Esophagus squamous epithelium (tissue), 5 donors: ENCODE measurements around the gene MYO3B. TPM values are rescaled to one million over a fixed set of nuclear protein-coding genes. Genes with fewer than 3 reads are reported as not detected.
"Not testable (repeated sequence)": the region's sequence is repeated elsewhere in the genome, so short reads cannot be mapped to it uniquely, and the experiment has no call there.

ENCODE experiments used
- DNase-seq: peaks from one replicate; lab custom pipeline; 2025; lab: John Stamatoyannopoulos, UW
- H3K27ac ChIP-seq, 4 donors: fragments of 200-600 bp; sonication (generic); one replicate each; pipeline ENCODE4 v1.5.1; 2016 to 2019; ENCODE audit warnings: mild to moderate bottlenecking in 1 of 4
- H3K27me3 ChIP-seq, 4 donors: fragments of 200-600 bp; sonication (generic); 1 replicate in 3 of 4; 2 replicates in 1 of 4; pipeline versions ENCODE4 v1.5.1 to v1.6.0; 2017 to 2021; ENCODE audit warnings: antibody characterized with exemption in 1 of 4
- H3K36me3 ChIP-seq, 3 donors: fragments of 200-600 bp; sonication (generic); one replicate each; pipeline ENCODE4 v1.5.1; 2016 to 2019
- H3K4me1 ChIP-seq, 3 donors: fragments of 200-600 bp; sonication (generic); one replicate each; pipeline ENCODE4 v1.5.1; 2017 to 2019
- H3K4me3 ChIP-seq, 4 donors: fragments of 200-600 bp; sonication (generic); 1 replicate in 3 of 4; 2 replicates in 1 of 4; pipeline ENCODE4 v1.5.1; 2016 to 2019; ENCODE audit warnings: mild to moderate bottlenecking in 2 of 4, moderate library complexity in 1 of 4
- H3K9me3 ChIP-seq, 3 donors: fragments of 200-600 bp; sonication (generic); one replicate each; pipeline ENCODE4 v1.5.1; 2016 to 2019
- POLR2A ChIP-seq, 4 donors: fragments of 450-650 bp; IDR thresholded peaks; one replicate each; pipeline ENCODE4 v1.6.1; 2017; ENCODE audit warnings: antibody characterized with exemption in 4 of 4, mild to moderate bottlenecking in 4 of 4, moderate library complexity in 3 of 4
- WGBS, 2 donors: methylation state at CpG; one replicate each; pipeline ENCODE4 v1.1.5; 2018; 5-methylcytosine and 5-hydroxymethylcytosine counted together
- intact Hi-C: fragments of 100-400 bp; cut with DNase I; formaldehyde crosslinking; loops from one replicate; pipeline ENCODE4 v1.15.0; 2022
- total RNA-seq, 4 donors: library from RNA; depleted of rRNA; stranded (reverse); fragments of >200 nt; gene quantifications; one replicate each; pipeline ENCODE4 v1.1.0, GENCODE V29; 2016
- TF ChIP-seq, protein P1 (sequence below), 6 experiments: fragments of 450-650 bp in 4 of 6; fragments of 200-600 bp in 2 of 6; sonication (generic) in 2 of 6; IDR thresholded peaks; one replicate each; pipeline ENCODE4 v1.5.1; 2016 to 2019; ENCODE audit warnings: antibody characterized with exemption in 6 of 6, mild to moderate bottlenecking in 4 of 6, moderate library complexity in 4 of 6
- donor health status: DM: yes; HTN: yes; CAD: no.

The MYO3B gene
- total RNA-seq, 4 donors from 2014 or later = 0.15 to 0.38 (median 0.18) TPM

DNA sequence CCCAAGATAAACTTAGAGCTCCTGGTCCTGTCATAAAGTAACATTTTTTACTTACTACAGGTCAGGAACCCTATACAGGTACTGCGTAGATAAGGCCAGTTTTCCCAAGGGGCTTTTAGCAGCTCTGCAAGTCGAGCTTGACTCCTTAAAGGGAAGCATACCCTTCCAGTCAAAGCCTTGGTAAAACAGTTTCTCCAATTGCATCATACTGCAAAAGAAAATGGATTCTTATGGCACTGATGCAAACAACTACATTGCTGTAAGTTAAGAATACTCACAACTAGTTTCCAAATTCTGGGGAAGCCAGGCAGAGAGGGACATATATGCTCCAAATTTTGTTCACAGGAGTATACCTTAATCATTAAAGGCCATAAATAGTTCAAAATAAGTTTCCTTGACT is 31.0 kb downstream of the MYO3B start:
- intact Hi-C loops = no loop called here
- Histone ChIP-seq H3K27me3 (no peaks in the 10 kb centered on the region), H3K4me3 (no peak overlapping the region), H3K4me1 (peaks cover 0 to 7% (median 0%) of the 10 kb centered on the region in 3 donors), H3K36me3 (no peaks in the 10 kb centered on the region), H3K9me3 (no peaks in the 10 kb centered on the region), H3K27ac (no peak overlapping the region)
- no peak for TF ChIP-seq POLR2A (IDR thresholded peaks at IDR 0.05)
- 57 to 90% methylated on average over 2 of the region's 2 CpGs for WGBS, 2 donors
- no peak for DNase-seq

DNA sequence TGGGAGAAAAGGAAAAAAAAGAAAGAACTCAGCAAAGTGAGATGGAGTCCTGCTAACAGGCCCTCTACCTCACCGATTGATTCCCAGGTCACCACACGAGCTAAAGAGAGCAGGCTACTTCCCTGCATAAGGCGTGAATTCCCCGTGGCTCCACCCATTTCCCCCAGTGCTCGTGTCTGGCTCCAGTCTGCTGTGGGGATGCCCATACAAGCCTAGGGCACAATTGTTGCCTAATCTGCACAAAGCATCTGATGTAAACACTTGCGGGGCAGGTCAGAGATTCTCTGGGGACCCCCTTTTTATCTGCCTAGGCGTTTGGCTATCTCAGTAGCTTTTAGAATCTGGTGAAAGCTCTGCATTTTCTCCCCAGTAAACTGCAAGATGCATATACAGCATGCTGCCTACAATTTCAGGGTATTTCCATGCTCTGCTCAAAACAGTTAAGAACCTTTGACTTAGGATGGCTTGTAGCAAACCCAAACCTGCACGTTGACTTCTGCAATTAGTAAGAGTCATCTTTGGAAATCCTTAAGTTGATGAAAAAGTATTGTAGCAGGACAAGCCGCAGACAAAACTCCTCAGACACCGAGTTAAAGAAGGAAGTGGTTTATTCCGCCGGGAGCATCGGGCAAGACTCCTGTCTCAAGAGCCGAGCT is 34.8 kb downstream of the MYO3B start:
- H3K27ac ChIP-seq = no peak overlapping the region
- intact Hi-C loops = no loop called here
- peaks cover 0 to 7% (median 0%) of the 10 kb centered on the region in 3 donors for H3K4me1 ChIP-seq
- no peak for DNase-seq
- no peaks in the 10 kb centered on the region for H3K36me3 ChIP-seq
- H3K9me3 ChIP-seq = no peaks in the 10 kb centered on the region
- H3K4me3 ChIP-seq = no peak overlapping the region
- TF ChIP-seq POLR2A (IDR thresholded peaks at IDR 0.05) = no peak
- TF ChIP-seq, protein P1, sequence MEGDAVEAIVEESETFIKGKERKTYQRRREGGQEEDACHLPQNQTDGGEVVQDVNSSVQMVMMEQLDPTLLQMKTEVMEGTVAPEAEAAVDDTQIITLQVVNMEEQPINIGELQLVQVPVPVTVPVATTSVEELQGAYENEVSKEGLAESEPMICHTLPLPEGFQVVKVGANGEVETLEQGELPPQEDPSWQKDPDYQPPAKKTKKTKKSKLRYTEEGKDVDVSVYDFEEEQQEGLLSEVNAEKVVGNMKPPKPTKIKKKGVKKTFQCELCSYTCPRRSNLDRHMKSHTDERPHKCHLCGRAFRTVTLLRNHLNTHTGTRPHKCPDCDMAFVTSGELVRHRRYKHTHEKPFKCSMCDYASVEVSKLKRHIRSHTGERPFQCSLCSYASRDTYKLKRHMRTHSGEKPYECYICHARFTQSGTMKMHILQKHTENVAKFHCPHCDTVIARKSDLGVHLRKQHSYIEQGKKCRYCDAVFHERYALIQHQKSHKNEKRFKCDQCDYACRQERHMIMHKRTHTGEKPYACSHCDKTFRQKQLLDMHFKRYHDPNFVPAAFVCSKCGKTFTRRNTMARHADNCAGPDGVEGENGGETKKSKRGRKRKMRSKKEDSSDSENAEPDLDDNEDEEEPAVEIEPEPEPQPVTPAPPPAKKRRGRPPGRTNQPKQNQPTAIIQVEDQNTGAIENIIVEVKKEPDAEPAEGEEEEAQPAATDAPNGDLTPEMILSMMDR (IDR thresholded peaks at IDR 0.05) = no peak
- no peaks in the 10 kb centered on the region for H3K27me3 ChIP-seq
- WGBS, 2 donors = 46 to 52% methylated on average over 14 of the region's 14 CpGs

DNA sequence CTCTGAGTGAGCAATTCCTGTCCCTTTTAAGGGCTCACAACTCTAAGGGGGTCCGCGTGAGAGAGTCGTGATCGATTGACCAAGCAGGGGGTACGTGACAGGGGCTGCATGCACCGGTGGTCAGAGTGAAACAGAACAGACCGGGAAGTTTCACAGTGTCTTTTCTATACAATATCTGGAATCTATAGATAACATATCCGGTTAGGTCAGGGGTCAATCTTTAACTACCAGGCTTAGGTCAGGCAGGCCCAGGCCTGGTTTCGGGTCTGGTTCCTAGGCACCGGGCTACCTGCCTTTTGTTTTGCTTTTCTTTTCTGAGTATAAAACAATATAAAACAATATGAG is 35.3 kb downstream of the MYO3B start:
- WGBS, 2 donors = 68 to 69% methylated on average over 10 of the region's 10 CpGs
- H3K4me3 ChIP-seq, H3K9me3 ChIP-seq, DNase-seq, H3K27ac ChIP-seq, H3K36me3 ChIP-seq, H3K4me1 ChIP-seq, H3K27me3 ChIP-seq, intact Hi-C loops: not testable (repeated sequence)

DNA sequence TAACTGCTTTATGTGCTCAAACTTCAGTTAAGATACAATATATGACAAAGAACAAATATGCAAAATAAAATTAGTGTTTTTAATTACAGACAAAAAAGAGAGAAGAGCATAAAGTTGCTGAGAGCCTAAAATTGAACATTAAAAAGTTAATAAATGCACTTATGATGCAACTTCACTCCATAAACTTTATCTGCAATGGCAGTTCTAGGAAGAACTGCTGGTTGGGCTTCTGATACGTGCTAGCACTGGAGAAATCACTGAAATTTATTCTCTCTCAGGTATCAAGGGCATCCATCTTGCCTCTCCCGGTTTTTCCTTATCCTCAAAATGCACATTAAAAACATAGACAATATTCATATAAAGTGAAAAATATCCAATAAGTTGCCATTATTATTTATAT is 35.7 kb downstream of the MYO3B start:
- H3K9me3 ChIP-seq = no peaks in the 10 kb centered on the region
- peaks cover 0 to 7% (median 0%) of the 10 kb centered on the region in 3 donors for H3K4me1 ChIP-seq
- intact Hi-C loops = no loop called here
- no peak overlapping the region for H3K4me3 ChIP-seq
- TF ChIP-seq, protein P1 (IDR thresholded peaks at IDR 0.05) = no peak
- TF ChIP-seq POLR2A (IDR thresholded peaks at IDR 0.05) = no peak
- no peak for DNase-seq
- H3K36me3 ChIP-seq = no peaks in the 10 kb centered on the region
- H3K27ac ChIP-seq = no peak overlapping the region
- no peaks in the 10 kb centered on the region for H3K27me3 ChIP-seq
- WGBS, 2 donors = 52 to 64% methylated on average over 2 of the region's 2 CpGs

DNA sequence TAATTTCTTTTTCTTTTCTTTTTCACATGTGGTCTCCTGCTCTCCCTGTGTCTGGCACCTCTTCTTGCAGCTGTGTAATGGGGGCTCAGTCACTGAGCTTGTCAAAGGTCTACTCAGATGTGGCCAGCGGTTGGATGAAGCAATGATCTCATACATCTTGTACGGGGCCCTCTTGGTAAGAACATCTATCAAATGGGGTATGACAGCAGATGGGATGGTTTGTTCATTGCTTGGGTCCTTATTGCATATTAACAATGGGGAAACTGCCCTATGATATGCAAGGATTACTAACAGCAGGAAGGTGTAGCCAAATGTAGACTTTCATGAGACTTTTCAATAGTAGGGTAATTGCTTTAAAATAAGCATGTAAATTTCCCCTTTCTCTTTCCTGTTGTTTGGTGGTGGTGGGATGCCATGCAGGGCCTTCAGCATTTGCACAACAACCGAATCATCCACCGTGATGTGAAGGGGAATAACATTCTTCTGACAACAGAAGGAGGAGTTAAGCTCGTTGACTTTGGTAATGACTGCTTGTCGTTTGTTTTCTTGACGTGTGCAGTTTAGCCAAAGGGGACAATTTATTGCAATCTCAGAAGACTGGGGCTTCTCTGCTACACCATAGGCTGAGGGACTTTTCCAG is 36.5 kb downstream of the MYO3B start:
- H3K9me3 ChIP-seq = no peaks in the 10 kb centered on the region
- 42 to 60% methylated on average over 7 of the region's 7 CpGs for WGBS, 2 donors
- intact Hi-C loops = no loop called here
- TF ChIP-seq, protein P1 (IDR thresholded peaks at IDR 0.05) = no peak
- TF ChIP-seq POLR2A (IDR thresholded peaks at IDR 0.05) = no peak
- H3K36me3 ChIP-seq = no peaks in the 10 kb centered on the region
- peaks cover 0 to 7% (median 0%) of the 10 kb centered on the region in 3 donors for H3K4me1 ChIP-seq
- no peak overlapping the region for H3K4me3 ChIP-seq
- H3K27me3 ChIP-seq = no peaks in the 10 kb centered on the region
- no peak for DNase-seq
- H3K27ac ChIP-seq = no peak overlapping the region

DNA sequence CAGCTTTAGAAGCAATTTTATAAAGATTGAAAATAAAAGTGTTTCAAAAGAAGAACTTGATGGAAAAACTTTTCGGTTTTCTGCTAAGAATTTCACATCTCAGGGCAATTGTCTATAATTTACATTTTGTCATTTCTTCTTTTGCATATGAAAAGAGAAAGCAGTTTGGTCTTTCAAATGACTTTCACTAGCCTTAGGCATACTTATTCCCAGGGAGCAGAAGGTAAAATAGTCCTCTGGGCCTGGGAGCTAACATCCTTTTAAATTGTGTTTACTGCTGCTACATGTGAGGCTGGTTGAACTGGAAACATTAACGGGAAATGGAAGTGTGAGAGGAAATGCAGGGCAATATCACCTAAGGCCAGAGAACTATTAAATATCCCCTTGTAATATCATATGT is 37.1 kb downstream of the MYO3B start:
- H3K27ac ChIP-seq = no peak overlapping the region
- TF ChIP-seq POLR2A (IDR thresholded peaks at IDR 0.05) = no peak
- TF ChIP-seq, protein P1 (IDR thresholded peaks at IDR 0.05) = no peak
- intact Hi-C loops = no loop called here
- DNase-seq = no peak
- no peaks in the 10 kb centered on the region for H3K36me3 ChIP-seq
- peaks cover 0 to 7% (median 0%) of the 10 kb centered on the region in 3 donors for H3K4me1 ChIP-seq
- no peaks in the 10 kb centered on the region for H3K27me3 ChIP-seq
- H3K4me3 ChIP-seq = no peak overlapping the region
- 51 to 61% methylated on average over 2 of the region's 2 CpGs for WGBS, 2 donors
- no peaks in the 10 kb centered on the region for H3K9me3 ChIP-seq
